Tibial nerve (tissue), 4 donors: ENCODE results near the gene PLCD4. TPM values are rescaled to one million over a fixed set of nuclear protein-coding genes. Genes with fewer than 3 reads are reported as not detected.

Experiments
- DNase-seq, 2 donors: peaks; one replicate each; pipeline ENCODE4 v3.0.0-alpha.2; 2019; ENCODE audit warnings: low spot score in 2 of 2
- H3K27ac ChIP-seq, 4 donors: fragments of 200-600 bp; sonication (generic) in 3 of 4; one replicate each; pipeline ENCODE4 v1.5.1; 2017 to 2019; ENCODE audit warnings: mild to moderate bottlenecking in 1 of 4
- H3K27me3 ChIP-seq, 2 donors: fragments of 200-600 bp; sonication (generic) in 1 of 2; one replicate each; pipeline versions ENCODE4 v1.5.1 to v1.6.0; 2017 to 2019
- H3K36me3 ChIP-seq, 3 donors: fragments of 200-600 bp; sonication (generic); one replicate each; pipeline ENCODE4 v1.5.1; 2018 to 2019
- H3K4me1 ChIP-seq, 4 donors: fragments of 200-600 bp; sonication (generic) in 3 of 4; one replicate each; pipeline ENCODE4 v1.5.1; 2017 to 2019
- H3K4me3 ChIP-seq, 4 donors: fragments of 200-600 bp; sonication (generic) in 3 of 4; one replicate each; pipeline ENCODE4 v1.5.1; 2017 to 2019; ENCODE audit warnings: mild to moderate bottlenecking in 1 of 4, moderate library complexity in 1 of 4
- H3K9me3 ChIP-seq, 4 donors: fragments of 200-600 bp; sonication (generic) in 3 of 4; one replicate each; pipeline ENCODE4 v1.5.1; 2017 to 2019
- CTCF ChIP-seq, 5 experiments: fragments of 200-600 bp in 3 of 5; fragments of 450-650 bp in 2 of 5; sonication (generic) in 3 of 5; IDR thresholded peaks; one replicate each; pipeline ENCODE4 v1.5.1; 2016 to 2019; ENCODE audit warnings: antibody characterized with exemption in 5 of 5, mild to moderate bottlenecking in 3 of 5, moderate library complexity in 2 of 5
- EP300 ChIP-seq, 2 donors: sonication (generic); formaldehyde crosslinking; IDR thresholded peaks; one replicate each; pipeline ENCODE4 v1.6.1; 2017; ENCODE audit warnings: antibody characterized with exemption in 2 of 2, mild to moderate bottlenecking in 1 of 2
- POLR2A ChIP-seq, 2 donors: fragments of 450-650 bp; IDR thresholded peaks; one replicate each; pipeline ENCODE4 v1.6.1; 2017; ENCODE audit warnings: antibody characterized with exemption in 2 of 2, mild to moderate bottlenecking in 2 of 2, moderate library complexity in 2 of 2
- WGBS, 2 donors: methylation state at CpG; one replicate each; pipeline ENCODE4 v1.1.5; 2018; 5-methylcytosine and 5-hydroxymethylcytosine counted together
- total RNA-seq, 4 donors: library from RNA; depleted of rRNA; stranded (reverse); fragments of >200 nt; gene quantifications; one replicate each; pipeline ENCODE4 v1.1.0, GENCODE V29; 2016

The PLCD4 gene
- total RNA-seq, 4 donors from 2014 or later = 9.2 to 20.1 (median 13.4) TPM

- H3K27me3 ChIP-seq = no peaks in the 10 kb centered on the region
- no peak overlapping the region for H3K27ac ChIP-seq
- H3K4me3 ChIP-seq = no peak overlapping the region
- peaks cover 0 to 55% (median 0%) of the 10 kb centered on the region in 3 donors for H3K36me3 ChIP-seq
- no peak for DNase-seq
- no peaks in the 10 kb centered on the region for H3K4me1 ChIP-seq
- TF ChIP-seq CTCF (IDR thresholded peaks at IDR 0.05) (no peak), POLR2A (IDR thresholded peaks at IDR 0.05) (no peak), EP300 (IDR thresholded peaks at IDR 0.05) (no peak)
- WGBS, 2 donors = 68 to 72% methylated on average over 4 of the region's 4 CpGs
- no peaks in the 10 kb centered on the region for H3K9me3 ChIP-seq
These were observed 24.1 kb downstream of the PLCD4 start for GRCh38 chr2:218631837-218632236.

GRCh38 chr2:218635719-218636118 lies 28.0 kb downstream of the PLCD4 start:
- no peaks in the 10 kb centered on the region for H3K27me3 ChIP-seq
- TF ChIP-seq EP300 (IDR thresholded peaks at IDR 0.05) (no peak), CTCF (IDR thresholded peaks at IDR 0.05) (no peak), POLR2A (IDR thresholded peaks at IDR 0.05) (no peak)
- peaks cover 0 to 84% (median 6%) of the 10 kb centered on the region in 3 donors for H3K36me3 ChIP-seq
- DNase-seq = no peak
- H3K9me3 ChIP-seq = no peaks in the 10 kb centered on the region
- WGBS, 2 donors = 87 to 90% methylated on average over 5 of the region's 5 CpGs
- no peak overlapping the region for H3K4me3 ChIP-seq
- H3K27ac ChIP-seq = no peak overlapping the region
- H3K4me1 ChIP-seq = no peaks in the 10 kb centered on the region

GRCh38 chr2:218638372-218638771 lies 30.7 kb downstream of the PLCD4 start:
- Histone ChIP-seq H3K36me3 (peaks cover 3 to 99% (median 23%) of the 10 kb centered on the region in 3 donors), H3K27ac (no peak overlapping the region), H3K27me3 (no peaks in the 10 kb centered on the region), H3K4me1 (no peaks in the 10 kb centered on the region), H3K9me3 (no peaks in the 10 kb centered on the region), H3K4me3 (no peak overlapping the region)
- DNase-seq = no peak
- TF ChIP-seq EP300 (IDR thresholded peaks at IDR 0.05) (no peak), CTCF (IDR thresholded peaks at IDR 0.05) (no peak), POLR2A (IDR thresholded peaks at IDR 0.05) (no peak)
- 95 to 97% methylated on average over 18 of the region's 18 CpGs for WGBS, 2 donors

GRCh38 chr2:218642121-218642656 lies 34.5 kb downstream of the PLCD4 start:
- Histone ChIP-seq H3K36me3 (peaks cover 3 to 98% (median 46%) of the 10 kb centered on the region in 3 donors), H3K4me3 (no peak overlapping the region), H3K9me3 (no peaks in the 10 kb centered on the region), H3K27me3 (no peaks in the 10 kb centered on the region), H3K27ac (no peak overlapping the region), H3K4me1 (no peaks in the 10 kb centered on the region)
- DNase-seq = no peak
- no peak for TF ChIP-seq EP300 (IDR thresholded peaks at IDR 0.05)
- no peak for TF ChIP-seq POLR2A (IDR thresholded peaks at IDR 0.05)
- no peak for TF ChIP-seq CTCF (IDR thresholded peaks at IDR 0.05)
- 93 to 97% methylated on average over 12 to 18 of the region's 18 CpGs for WGBS, 2 donors

GRCh38 chr2:218642786-218643185 lies 35.1 kb downstream of the PLCD4 start:
- Histone ChIP-seq H3K36me3 (peaks cover 3 to 98% (median 46%) of the 10 kb centered on the region in 3 donors), H3K27ac (no peak overlapping the region), H3K9me3 (no peaks in the 10 kb centered on the region), H3K4me3 (no peak overlapping the region), H3K4me1 (no peaks in the 10 kb centered on the region), H3K27me3 (no peaks in the 10 kb centered on the region)
- 86 to 94% methylated on average over 16 of the region's 17 CpGs for WGBS, 2 donors
- TF ChIP-seq EP300 (IDR thresholded peaks at IDR 0.05) (no peak), CTCF (IDR thresholded peaks at IDR 0.05) (no peak), POLR2A (IDR thresholded peaks at IDR 0.05) (no peak)
- no peak for DNase-seq
